Neuronal stem cell (in vitro differentiated cells): ENCODE results near the gene PIEZO2.

Experiments
- DNase-seq: peaks from one replicate; pipeline ENCODE4 v3.0.0-alpha.2; 2013; ENCODE audit warnings: low spot score
- H2AFZ ChIP-seq: one replicate; pipeline ENCODE4 v1.6.1; 2013; ENCODE audit warnings: mild to moderate bottlenecking, low read length, inconsistent platforms
- H2AK5ac ChIP-seq: 2 replicates; pipeline ENCODE4 v1.6.1; 2013; ENCODE audit warnings: low read depth, mild to moderate bottlenecking, inconsistent platforms, low read length, moderate library complexity, mixed read lengths
- H2BK120ac ChIP-seq: 2 replicates; pipeline ENCODE4 v1.6.1; 2013; ENCODE audit warnings: low read depth, mild to moderate bottlenecking, inconsistent platforms, low read length, moderate library complexity, mixed read lengths
- H2BK12ac ChIP-seq: one replicate; pipeline ENCODE4 v1.6.1; 2013; ENCODE audit warnings: low read length, inconsistent platforms
- H2BK15ac ChIP-seq: 2 replicates; pipeline ENCODE4 v1.6.1; 2013; ENCODE audit warnings: mild to moderate bottlenecking, low read length, inconsistent platforms, mixed read lengths
- H2BK5ac ChIP-seq: one replicate; pipeline ENCODE4 v1.6.1; 2013; ENCODE audit warnings: inconsistent platforms, mild to moderate bottlenecking, low read length, moderate library complexity
- H3K14ac ChIP-seq: one replicate; pipeline ENCODE4 v1.6.1; 2013; ENCODE audit warnings: low read length, inconsistent platforms
- H3K18ac ChIP-seq: 2 replicates; pipeline ENCODE4 v1.6.1; 2013; ENCODE audit warnings: low read length, inconsistent platforms
- H3K23ac ChIP-seq: 2 replicates; pipeline ENCODE4 v1.6.1; 2013; ENCODE audit warnings: low read depth, mild to moderate bottlenecking, mixed read lengths, low read length, inconsistent platforms; ENCODE audit not compliant: poor library complexity
- H3K27ac ChIP-seq: replicated peaks from 3 replicates; pipeline ENCODE4 v1.5.1; 2013; ENCODE audit warnings: low read length, inconsistent platforms
- H3K27me3 ChIP-seq, 3 experiments: 2 replicates each; pipeline ENCODE4 v1.6.1; 2013; ENCODE audit warnings: low read length in 3 of 3, mild to moderate bottlenecking in 2 of 3, inconsistent platforms in 1 of 3, low read depth in 1 of 3, mixed read lengths in 1 of 3, moderate library complexity in 1 of 3; ENCODE audit not compliant: control insufficient read depth in 3 of 3, insufficient read depth in 3 of 3
- H3K36me3 ChIP-seq, 2 donors: replicated peaks in 1 of 2; 2 replicates each; pipeline ENCODE4 v1.6.1; 2013; ENCODE audit warnings: low read length in 2 of 2; ENCODE audit not compliant: control insufficient read depth in 2 of 2, insufficient read depth in 2 of 2
- H3K4ac ChIP-seq: 2 replicates; pipeline ENCODE4 v1.6.1; 2013; ENCODE audit warnings: inconsistent platforms, mild to moderate bottlenecking, low read length, moderate library complexity
- H3K4me1 ChIP-seq, 2 donors: 1 replicate in 1 of 2; 2 replicates in 1 of 2; pipeline ENCODE4 v1.6.1; 2013; ENCODE audit warnings: low read length in 2 of 2, low read depth in 1 of 2; ENCODE audit not compliant: control insufficient read depth in 2 of 2, insufficient read depth in 1 of 2
- H3K4me2 ChIP-seq: one replicate; pipeline ENCODE4 v1.6.1; 2013; ENCODE audit warnings: mild to moderate bottlenecking, low read length, inconsistent platforms; ENCODE audit not compliant: insufficient read depth, poor library complexity, severe bottlenecking
- H3K4me3 ChIP-seq, 2 donors: 2 replicates each; pipeline ENCODE4 v1.5.1; 2013; ENCODE audit warnings: low read length in 2 of 2, mild to moderate bottlenecking in 2 of 2, inconsistent platforms in 1 of 2, moderate library complexity in 1 of 2
- H3K79me1 ChIP-seq: one replicate; pipeline ENCODE4 v1.6.1; 2013; ENCODE audit warnings: low read depth, mild to moderate bottlenecking, inconsistent platforms, low read length, moderate library complexity
- H3K9ac ChIP-seq: one replicate; pipeline ENCODE4 v1.6.1; 2013; ENCODE audit warnings: mild to moderate bottlenecking, low read depth, low read length, inconsistent platforms; ENCODE audit not compliant: poor library complexity
- H3K9me3 ChIP-seq, 2 donors: replicated peaks in 1 of 2; 2 replicates each; pipeline versions ENCODE3 to v1.6.1; 2013; ENCODE audit warnings: low read length in 2 of 2, mild to moderate bottlenecking in 2 of 2, inconsistent platforms in 1 of 2, low read depth in 1 of 2, mixed read lengths in 1 of 2, moderate library complexity in 1 of 2; ENCODE audit not compliant: control insufficient read depth in 2 of 2, insufficient read depth in 1 of 2
- H4K8ac ChIP-seq: one replicate; pipeline ENCODE4 v1.6.1; 2013; ENCODE audit warnings: low read depth, mild to moderate bottlenecking, inconsistent platforms, low read length, moderate library complexity
- H4K91ac ChIP-seq: one replicate; pipeline ENCODE4 v1.6.1; 2013; ENCODE audit warnings: low read length, low read depth, mild to moderate bottlenecking, inconsistent platforms; ENCODE audit not compliant: poor library complexity
- WGBS, 2 donors: extraction: QIAGEN DNeasy Blood & Tissue Kit; methylation state at CpG; one replicate each; pipeline ENCODE4 v1.1.7; 2013; ENCODE audit warnings: missing lambda C conversion rate in 2 of 2, mixed read lengths in 1 of 2; ENCODE audit not compliant: insufficient read length in 2 of 2, insufficient replicate concordance in 1 of 2; ENCODE audit errors: extremely low coverage in 2 of 2; 5-methylcytosine and 5-hydroxymethylcytosine counted together

PIEZO2 gene

DNA sequence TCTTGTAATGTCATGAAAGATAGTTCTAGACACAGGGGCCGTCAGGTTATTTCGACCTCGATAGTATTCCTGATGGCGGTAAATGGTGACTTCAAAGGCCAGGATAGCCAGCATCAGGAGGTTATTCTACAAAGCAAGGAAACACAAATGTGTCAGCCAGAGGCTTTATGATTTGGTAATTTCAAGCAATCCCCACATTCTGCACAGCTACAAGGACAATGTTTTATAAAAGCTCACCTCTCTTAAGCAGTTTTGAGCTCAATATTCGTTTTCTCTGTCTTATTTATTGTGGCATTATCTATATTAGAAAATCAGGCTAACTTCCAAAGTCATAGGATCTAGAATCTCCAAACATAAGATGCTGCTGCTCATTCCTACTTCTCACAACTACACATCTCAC lies 388.4 kb downstream of the PIEZO2 start:
- Histone ChIP-seq H3K27me3 (no peaks in the 10 kb centered on the region), H2AFZ (no peak overlapping the region), H3K36me3 (no peaks in the 10 kb centered on the region), H3K23ac (no peak overlapping the region), H4K8ac (no peak overlapping the region), H3K9me3 (no peaks in the 10 kb centered on the region), H3K4me3 (no peak overlapping the region), H3K18ac (no peak overlapping the region), H3K9ac (no peak overlapping the region), H3K4ac (no peak overlapping the region), H2AK5ac (no peak overlapping the region), H3K4me2 (no peak overlapping the region), H4K91ac (no peak overlapping the region), H2BK5ac (no peak overlapping the region), H3K14ac (no peak overlapping the region), H2BK120ac (no peak overlapping the region), H3K79me1 (no peaks in the 10 kb centered on the region), H3K27ac (no peak overlapping the region), H2BK15ac (no peak overlapping the region), H2BK12ac (no peak overlapping the region), H3K4me1 (no peaks in the 10 kb centered on the region)
- WGBS, 2 donors = no CpG with 5 or more reads among the region's 5 CpGs
- no peak for DNase-seq

DNA sequence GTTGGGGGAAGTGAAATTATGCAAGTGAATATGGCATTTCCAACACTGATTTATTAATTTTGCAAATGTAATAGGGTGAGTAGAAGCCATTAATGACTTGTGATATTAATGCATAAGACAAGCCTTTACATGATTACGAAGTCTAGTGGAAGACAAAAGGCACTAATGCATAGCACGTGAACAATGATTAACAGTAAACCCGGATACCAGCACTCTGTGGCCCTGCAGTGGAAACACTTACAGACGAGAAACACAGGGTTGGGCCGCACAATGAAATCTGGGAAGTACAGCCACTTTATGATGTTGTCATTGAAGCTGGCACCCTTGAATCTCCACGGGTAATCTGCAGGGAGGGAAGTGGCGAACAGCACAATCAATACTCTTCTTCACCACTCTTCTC lies 390.1 kb downstream of the PIEZO2 start:
- H2BK15ac ChIP-seq = no peak overlapping the region
- H4K8ac ChIP-seq = no peak overlapping the region
- H3K9ac ChIP-seq = no peak overlapping the region
- H2BK5ac ChIP-seq = no peak overlapping the region
- H2AFZ ChIP-seq = no peak overlapping the region
- H2BK12ac ChIP-seq = no peak overlapping the region
- no peak overlapping the region for H3K4me2 ChIP-seq
- no peaks in the 10 kb centered on the region for H3K9me3 ChIP-seq
- no peaks in the 10 kb centered on the region for H3K4me1 ChIP-seq
- no peak overlapping the region for H3K18ac ChIP-seq
- no peaks in the 10 kb centered on the region for H3K79me1 ChIP-seq
- no peaks in the 10 kb centered on the region for H3K36me3 ChIP-seq
- H2AK5ac ChIP-seq = no peak overlapping the region
- no peak overlapping the region for H3K14ac ChIP-seq
- no peak overlapping the region for H3K4me3 ChIP-seq
- no peak overlapping the region for H4K91ac ChIP-seq
- no peak overlapping the region for H3K23ac ChIP-seq
- no peak overlapping the region for H3K27ac ChIP-seq
- WGBS, 2 donors = no CpG with 5 or more reads among the region's 7 CpGs
- DNase-seq = no peak
- H2BK120ac ChIP-seq = no peak overlapping the region
- no peak overlapping the region for H3K4ac ChIP-seq
- no peaks in the 10 kb centered on the region for H3K27me3 ChIP-seq

DNA sequence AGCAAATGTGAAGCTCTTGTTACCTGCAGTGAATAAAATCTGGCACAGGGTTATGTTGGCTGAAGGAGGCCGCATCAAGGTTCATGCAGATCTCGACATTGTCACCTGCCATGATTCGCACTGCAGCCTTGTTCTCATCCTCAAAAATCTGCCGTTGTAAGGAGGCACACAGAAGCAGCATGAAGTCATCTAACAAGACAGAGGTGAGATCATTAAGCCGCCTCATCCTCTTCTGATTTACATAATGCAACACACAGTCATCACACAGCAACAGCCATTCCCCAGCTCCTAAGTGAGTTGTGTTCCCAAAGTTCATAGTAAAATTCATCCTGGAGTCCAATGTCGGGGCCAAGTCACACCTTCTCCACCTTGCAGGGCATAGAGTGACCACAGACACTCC lies 391.4 kb downstream of the PIEZO2 start:
- Histone ChIP-seq H3K36me3 (no peaks in the 10 kb centered on the region), H3K27me3 (no peaks in the 10 kb centered on the region), H3K23ac (no peak overlapping the region), H3K4me2 (no peak overlapping the region), H2AK5ac (no peak overlapping the region), H2BK5ac (no peak overlapping the region), H3K9ac (no peak overlapping the region), H3K4me3 (no peak overlapping the region), H4K8ac (no peak overlapping the region), H2AFZ (no peak overlapping the region), H3K4ac (no peak overlapping the region), H3K27ac (no peak overlapping the region), H3K9me3 (no peaks in the 10 kb centered on the region), H3K4me1 (no peaks in the 10 kb centered on the region), H2BK120ac (no peak overlapping the region), H3K18ac (no peak overlapping the region), H3K79me1 (no peaks in the 10 kb centered on the region), H2BK15ac (no peak overlapping the region), H4K91ac (no peak overlapping the region), H2BK12ac (no peak overlapping the region), H3K14ac (peak overlapping the region; percentile 59)
- WGBS, 2 donors = no CpG with 5 or more reads among the region's 6 CpGs
- DNase-seq = no peak

DNA sequence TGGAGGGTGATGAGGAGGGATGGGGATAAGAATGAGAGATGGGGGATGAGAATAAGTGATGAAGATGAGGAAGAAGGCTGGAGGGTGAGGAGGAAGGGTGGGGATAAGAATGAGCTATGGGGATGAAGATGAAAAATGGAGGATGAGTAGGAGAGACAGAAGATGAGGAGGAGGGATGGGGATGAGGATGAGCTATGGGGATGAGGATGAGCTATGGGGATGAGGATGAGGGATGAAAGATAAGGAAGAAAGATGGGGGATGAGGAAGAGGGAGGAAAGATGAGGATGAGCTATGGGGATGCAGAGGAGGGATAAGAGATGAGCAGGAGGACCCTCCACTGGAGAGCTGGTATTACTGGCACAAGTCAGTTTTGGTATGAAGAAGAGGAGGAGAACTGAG lies 392.0 kb downstream of the PIEZO2 start:
- no peak for DNase-seq
- Histone ChIP-seq H3K9me3 (no peaks in the 10 kb centered on the region), H3K18ac (no peak overlapping the region), H2BK120ac (no peak overlapping the region), H4K8ac (no peak overlapping the region), H3K79me1 (no peaks in the 10 kb centered on the region), H2AK5ac (no peak overlapping the region), H4K91ac (no peak overlapping the region), H2BK12ac (no peak overlapping the region), H3K4ac (no peak overlapping the region), H3K14ac (no peak overlapping the region), H3K27ac (no peak overlapping the region), H2BK15ac (no peak overlapping the region), H3K36me3 (no peaks in the 10 kb centered on the region), H3K4me3 (no peak overlapping the region), H3K27me3 (no peaks in the 10 kb centered on the region), H3K23ac (no peak overlapping the region), H3K4me1 (no peaks in the 10 kb centered on the region), H3K9ac (no peak overlapping the region), H3K4me2 (no peak overlapping the region), H2BK5ac (no peak overlapping the region), H2AFZ (no peak overlapping the region)
